Common myeloid progenitor, CD34-positive (primary cell): ENCODE measurements around the gene CARD10.

ENCODE experiments used
- CTCF ChIA-PET: fragments of 350-600 bp; sonication (Branson Sonifier 250); formaldehyde crosslinking; loops from one replicate; lab custom pipeline; 2021; ENCODE audit warnings: antibody characterized with exemption; lab: Charles Lee
- POLR2A ChIA-PET: fragments of 350-600 bp; sonication (Branson Sonifier 250); formaldehyde crosslinking; loops from one replicate; lab custom pipeline; 2021; ENCODE audit warnings: antibody characterized with exemption; lab: Charles Lee
- DNase-seq, 3 donors: peaks; one replicate each; pipeline versions ENCODE4 v3.0.0 to v3.0.0-alpha.2; 2013
- H3K27ac ChIP-seq, 2 experiments: 1 replicate in 1 of 2; 2 replicates in 1 of 2; pipeline ENCODE4 v1.7.0; 2013; ENCODE audit warnings: inconsistent platforms in 2 of 2, low read length in 2 of 2, mild to moderate bottlenecking in 2 of 2, low read depth in 1 of 2, moderate library complexity in 1 of 2; ENCODE audit not compliant: severe bottlenecking in 2 of 2, insufficient read depth in 1 of 2, poor library complexity in 1 of 2
- H3K27me3 ChIP-seq, 5 experiments: replicated peaks in 2 of 5; 1 replicate in 3 of 5; 2 replicates in 2 of 5; pipeline versions ENCODE4 v1.6.1 to v1.7.0; 2013; ENCODE audit warnings: low read length in 4 of 5, mild to moderate bottlenecking in 2 of 5, moderate library complexity in 2 of 5, inconsistent platforms in 1 of 5; ENCODE audit not compliant: insufficient read depth in 5 of 5, control insufficient read depth in 4 of 5
- H3K36me3 ChIP-seq, 4 experiments: 1 replicate in 2 of 4; 2 replicates in 2 of 4; pipeline versions ENCODE4 v1.6.1 to v1.7.0; 2013; ENCODE audit warnings: low read length in 3 of 4, control low read depth in 1 of 4, mild to moderate bottlenecking in 1 of 4; ENCODE audit not compliant: control insufficient read depth in 4 of 4, insufficient read depth in 4 of 4
- H3K4me1 ChIP-seq, 4 experiments: 1 replicate in 3 of 4; 2 replicates in 1 of 4; pipeline versions ENCODE4 v1.6.1 to v1.7.1; 2013; ENCODE audit warnings: low read length in 3 of 4, mild to moderate bottlenecking in 3 of 4, control low read depth in 1 of 4, inconsistent platforms in 1 of 4, moderate library complexity in 1 of 4; ENCODE audit not compliant: control insufficient read depth in 4 of 4, insufficient read depth in 4 of 4; ENCODE audit errors: control extremely low read depth in 1 of 4
- H3K4me3 ChIP-seq, 7 experiments: 1 replicate in 4 of 7; 2 replicates in 3 of 7; pipeline versions ENCODE4 v1.5.1 to v1.7.0; 2013; ENCODE audit warnings: mild to moderate bottlenecking in 7 of 7, low read length in 6 of 7, moderate library complexity in 6 of 7, inconsistent platforms in 2 of 7, low read depth in 2 of 7, control low read depth in 1 of 7; ENCODE audit not compliant: insufficient read depth in 4 of 7, control insufficient read depth in 1 of 7; ENCODE audit errors: extremely low read depth in 1 of 7
- H3K9me3 ChIP-seq, 5 experiments: 1 replicate in 4 of 5; 2 replicates in 1 of 5; pipeline versions ENCODE4 v1.6.1 to v1.7.1; 2013; ENCODE audit warnings: low read length in 4 of 5, mild to moderate bottlenecking in 2 of 5, inconsistent platforms in 1 of 5, low read depth in 1 of 5, moderate library complexity in 1 of 5; ENCODE audit not compliant: control insufficient read depth in 4 of 5, insufficient read depth in 2 of 5; ENCODE audit errors: control extremely low read depth in 1 of 5
- WGBS: methylation state at CpG from one replicate; pipeline ENCODE4 v1.1.5; 2013; ENCODE audit not compliant: insufficient coverage; 5-methylcytosine and 5-hydroxymethylcytosine counted together

CARD10 gene

DNA sequence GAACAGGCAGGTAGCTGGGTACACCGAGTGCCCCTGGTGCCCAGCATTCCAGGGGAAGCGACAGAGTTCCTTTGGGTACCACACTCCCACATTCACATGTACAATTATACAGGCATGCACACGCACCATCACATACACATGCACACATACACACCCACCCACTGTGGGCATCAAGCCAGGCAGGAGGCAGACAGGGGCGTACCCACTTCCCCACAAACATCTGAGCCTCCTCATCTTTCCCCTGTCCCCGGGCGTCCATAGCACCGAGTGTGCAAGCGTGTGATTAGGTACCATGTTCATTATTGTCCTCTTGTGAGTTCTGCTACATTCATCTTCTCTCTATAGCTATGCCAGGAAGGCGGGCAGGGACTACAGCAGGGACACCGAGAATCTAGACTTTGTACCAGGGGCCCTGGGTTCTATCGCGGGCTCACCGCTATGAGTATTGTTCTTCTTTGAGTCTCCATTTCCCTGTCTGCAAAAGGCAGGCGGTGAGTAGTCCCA is 2.1 kb upstream of the CARD10 start:
- H3K36me3 ChIP-seq: no peaks in the 10 kb centered on the region
- H3K27me3 ChIP-seq: peaks cover 0 to 26% (median 10%) of the 10 kb centered on the region in 5 experiments
- no peak overlapping the region for H3K4me3 ChIP-seq
- H3K27ac ChIP-seq: no peak overlapping the region
- H3K4me1 ChIP-seq: peaks cover 0 to 23% (median 16%) of the 10 kb centered on the region in 4 experiments
- peak in 2 of 3 donors; percentile 51 to 62 for DNase-seq
- ChIA-PET CTCF (interaction anchor here (1.5 to 1.6 kb wide), 3 partner anchors 24 to 78 kb away, joined by 3 to 7 read pairs (median 4); no protein-coding TSS in a partner anchor), POLR2A (interaction anchor here (0.9 kb wide), 1 partner anchor 222 kb away, joined by 3 read pairs; no protein-coding TSS in a partner anchor)
- no peaks in the 10 kb centered on the region for H3K9me3 ChIP-seq
- 69% methylated on average over 10 of the region's 14 CpGs for WGBS

DNA sequence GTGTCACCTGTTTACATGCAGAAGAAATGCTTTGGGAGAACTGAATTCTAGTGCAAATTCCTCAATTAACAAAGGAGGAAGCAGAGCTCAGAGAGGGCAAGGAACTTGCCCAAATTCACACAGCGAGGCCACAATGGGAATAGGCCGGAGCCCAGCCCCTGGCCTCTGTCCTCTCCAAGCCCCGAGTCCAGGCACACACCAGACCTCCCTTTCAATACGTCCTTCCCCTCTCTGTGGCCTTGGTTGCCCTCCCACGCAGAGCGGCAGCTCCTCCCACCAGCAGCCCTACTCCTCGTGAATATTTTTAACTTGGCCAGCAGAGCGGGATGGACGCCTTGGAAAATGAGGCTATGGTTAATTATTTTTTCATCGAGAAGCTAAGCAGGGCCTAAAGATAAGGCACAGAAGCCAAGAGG is 1.6 kb upstream of the CARD10 start:
- Histone ChIP-seq H3K9me3 (no peaks in the 10 kb centered on the region), H3K27me3 (peaks cover 0 to 26% (median 10%) of the 10 kb centered on the region in 5 experiments), H3K4me3 (no peak overlapping the region), H3K36me3 (no peaks in the 10 kb centered on the region), H3K4me1 (peaks cover 0 to 23% (median 16%) of the 10 kb centered on the region in 4 experiments), H3K27ac (no peak overlapping the region)
- DNase-seq: peak in 1 of 3 donors; percentile 21
- CTCF ChIA-PET: interaction anchor here (1.2 to 1.6 kb wide), 4 partner anchors 9 to 46 kb away, joined by 4 to 7 read pairs (median 4); no protein-coding TSS in a partner anchor
- POLR2A ChIA-PET: interaction anchor here (0.9 kb wide), 1 partner anchor 221 kb away, joined by 3 read pairs; no protein-coding TSS in a partner anchor
- whole genome bisulfite sequencing: 89% methylated on average over 10 of the region's 10 CpGs

DNA sequence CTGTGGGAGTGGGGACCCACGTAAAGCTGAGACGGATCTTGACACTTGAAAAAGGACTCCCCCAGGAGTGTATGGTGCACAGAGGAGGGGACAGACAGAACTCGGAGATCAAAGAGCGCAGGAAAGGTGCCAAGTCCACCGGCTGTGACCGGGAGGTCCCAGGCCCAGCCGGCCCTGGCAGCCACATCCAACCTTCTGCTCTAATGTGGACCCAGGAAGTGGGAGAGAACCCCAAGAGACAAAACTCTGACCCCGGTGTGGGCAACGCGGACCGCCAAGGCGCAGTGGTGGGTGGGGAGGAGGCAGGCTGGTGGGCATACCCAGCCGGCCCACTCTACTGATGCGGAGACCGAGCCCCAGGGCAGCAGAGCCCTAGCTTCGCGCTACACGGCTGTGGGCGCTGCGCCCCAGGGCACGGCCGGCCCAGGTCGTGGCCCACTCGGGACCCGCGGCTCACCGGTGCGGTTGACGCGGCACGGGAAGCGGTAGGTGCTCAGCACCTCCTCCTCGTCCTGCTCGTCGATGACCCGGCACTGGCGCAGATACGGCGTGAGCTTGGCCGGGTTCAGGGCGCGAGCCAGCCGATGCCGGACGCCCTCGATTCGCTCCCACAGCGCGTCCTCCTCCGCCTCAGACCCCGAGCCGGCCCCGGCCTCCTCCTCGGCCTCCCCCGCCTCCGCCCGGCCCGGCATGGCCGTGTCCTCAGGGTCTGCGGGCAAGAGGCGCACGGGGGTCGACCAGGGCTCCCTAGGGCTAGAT is 527 bp downstream of the CARD10 start:
- H3K27me3 ChIP-seq: peaks cover 0 to 26% (median 8%) of the 10 kb centered on the region in 5 experiments
- no peaks in the 10 kb centered on the region for H3K36me3 ChIP-seq
- peaks cover 0 to 16% (median 14%) of the 10 kb centered on the region in 4 experiments for H3K4me1 ChIP-seq
- no peak for DNase-seq
- H3K27ac ChIP-seq: no peak overlapping the region
- WGBS: 19% methylated on average over 52 of the region's 63 CpGs
- H3K9me3 ChIP-seq: no peaks in the 10 kb centered on the region
- ChIA-PET CTCF (interaction anchor here (1.2 to 1.9 kb wide), 2 partner anchors 11 to 21 kb away, joined by 3 to 4 read pairs; no protein-coding TSS in a partner anchor), POLR2A (interaction anchor here (0.7 to 0.8 kb wide), 2 partner anchors 10 to 13 kb away, joined by 3 read pairs; no protein-coding TSS in a partner anchor)
- peak overlapping the region; percentile 13 to 70 (median 54) for H3K4me3 ChIP-seq

DNA sequence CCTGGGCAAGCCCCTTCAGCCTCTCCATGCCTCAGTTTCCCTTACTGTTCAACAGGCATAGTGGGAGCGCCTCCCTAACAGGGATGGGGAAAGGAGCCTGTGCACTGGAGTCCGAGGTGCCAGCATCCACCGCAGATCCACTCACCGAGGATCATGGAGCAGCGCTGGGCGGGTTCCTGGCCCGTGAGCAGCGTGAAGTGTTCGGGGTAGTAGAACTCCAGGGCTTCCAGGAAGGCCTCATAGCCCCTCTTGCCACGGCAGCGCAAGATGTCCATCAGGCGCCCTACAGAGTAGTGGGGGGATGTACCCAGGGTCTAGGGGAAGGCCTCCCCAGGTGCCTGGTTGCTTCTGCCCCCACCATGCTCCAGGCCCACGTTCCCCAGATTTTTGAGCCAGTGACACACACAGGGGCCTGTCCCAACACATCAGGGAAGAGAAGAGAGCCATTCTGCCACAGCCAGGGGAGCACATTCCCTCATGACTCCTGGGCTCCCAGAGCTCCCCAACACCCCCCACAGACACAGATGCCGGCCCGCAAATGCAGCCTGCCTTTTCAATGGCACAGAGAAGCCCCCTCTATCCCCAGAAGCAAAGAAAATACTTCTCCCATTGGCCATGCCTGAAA is 1.3 kb downstream of the CARD10 start:
- ChIA-PET CTCF (interaction anchor here (1.2 to 1.9 kb wide), 2 partner anchors 11 to 22 kb away, joined by 3 to 4 read pairs; no protein-coding TSS in a partner anchor), POLR2A (interaction anchor here (0.8 kb wide), 1 partner anchor 9 kb away, joined by 3 read pairs; no protein-coding TSS in a partner anchor)
- H3K27me3 ChIP-seq: peaks cover 0 to 26% (median 8%) of the 10 kb centered on the region in 5 experiments
- no peaks in the 10 kb centered on the region for H3K9me3 ChIP-seq
- DNase-seq: no peak
- H3K4me1 ChIP-seq: peaks cover 0 to 20% (median 15%) of the 10 kb centered on the region in 4 experiments
- 97% methylated on average over 9 of the region's 15 CpGs for WGBS
- H3K4me3 ChIP-seq: no peak overlapping the region
- H3K36me3 ChIP-seq: no peaks in the 10 kb centered on the region
- no peak overlapping the region for H3K27ac ChIP-seq

DNA sequence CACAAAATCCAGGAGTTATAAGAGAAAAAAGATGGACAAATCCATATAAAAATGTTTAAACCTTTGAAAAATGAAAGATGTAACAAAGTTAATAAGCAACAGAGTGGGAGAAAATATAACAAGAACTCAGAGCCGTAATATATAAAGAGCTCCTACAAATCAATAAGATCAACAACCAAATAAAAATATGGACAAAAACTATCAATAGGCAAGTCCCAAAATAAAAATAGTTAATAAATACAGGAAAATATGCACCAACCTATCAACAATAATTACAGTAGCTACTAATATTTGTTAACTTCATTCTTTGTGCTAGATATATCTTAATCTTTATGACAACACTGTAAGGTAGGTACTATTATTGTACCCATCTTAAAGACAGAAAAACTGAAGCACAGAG is 2.8 kb downstream of the CARD10 start:
- WGBS: no CpG with 5 or more reads among the region's 1 CpG
- Histone ChIP-seq H3K4me3 (no peak overlapping the region), H3K9me3 (no peaks in the 10 kb centered on the region), H3K4me1 (peaks cover 0 to 27% (median 15%) of the 10 kb centered on the region in 4 experiments), H3K27me3 (peaks cover 0 to 26% (median 8%) of the 10 kb centered on the region in 5 experiments), H3K36me3 (no peaks in the 10 kb centered on the region), H3K27ac (no peak overlapping the region)
- ChIA-PET POLR2A (no interaction called here), CTCF (interaction anchor here (0.9 to 1.1 kb wide), 2 partner anchors 10 to 23 kb away, joined by 4 to 5 read pairs; no protein-coding TSS in a partner anchor)
- no peak for DNase-seq

DNA sequence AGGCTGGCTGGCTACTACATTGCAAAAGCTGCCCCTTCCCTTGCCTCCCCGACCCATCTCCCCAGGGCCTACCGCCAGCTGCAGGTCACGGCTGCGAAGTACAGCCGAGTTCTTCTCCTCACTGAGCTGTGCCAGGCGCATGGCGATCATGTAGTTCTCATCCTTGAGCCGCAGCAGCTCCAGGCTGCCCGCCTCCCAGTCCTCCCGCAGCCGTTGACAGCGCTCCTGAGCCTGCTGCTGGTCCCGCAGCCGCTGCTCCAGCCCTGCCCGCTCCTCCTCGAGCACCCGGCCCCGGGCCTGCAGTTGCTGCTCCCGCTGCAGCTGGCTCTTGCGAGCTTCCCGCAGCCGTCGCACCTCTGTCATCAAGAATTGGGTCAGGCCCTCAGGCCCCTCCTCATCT is 3.3 kb downstream of the CARD10 start:
- no peaks in the 10 kb centered on the region for H3K36me3 ChIP-seq
- DNase-seq: no peak

More for the DNA sequence above, 3.3 kb downstream of the CARD10 start:
- WGBS: 95% methylated on average over 20 of the region's 23 CpGs
- H3K27ac ChIP-seq: no peak overlapping the region
- ChIA-PET CTCF (interaction anchor here (0.9 to 1.1 kb wide), 2 partner anchors 9 to 22 kb away, joined by 4 to 5 read pairs; no protein-coding TSS in a partner anchor), POLR2A (no interaction called here)
- no peak overlapping the region for H3K4me3 ChIP-seq
- H3K9me3 ChIP-seq: no peaks in the 10 kb centered on the region
- peaks cover 0 to 26% (median 8%) of the 10 kb centered on the region in 5 experiments for H3K27me3 ChIP-seq
- peaks cover 0 to 27% (median 14%) of the 10 kb centered on the region in 4 experiments for H3K4me1 ChIP-seq
